HL-60 (cell line): ENCODE measurements around the gene SLC35F6.

Experiments
- GABPA ChIP-seq: IDR thresholded peaks from 2 replicates; pipeline ENCODE4 v1.6.1; 2012; ENCODE audit warnings: low read depth
- POLR2AphosphoS5 ChIP-seq: IDR thresholded peaks from 2 replicates; pipeline ENCODE4 v1.6.1; 2012; ENCODE audit warnings: low read depth
- SPI1 ChIP-seq: IDR thresholded peaks from 2 replicates; pipeline ENCODE4 v1.6.1; 2012; ENCODE audit warnings: low read depth, mild to moderate bottlenecking, borderline replicate concordance
- TF ChIP-seq, protein P1 (sequence below): IDR thresholded peaks from one replicate; pipeline ENCODE4 v1.5.1; 2011; ENCODE audit warnings: low read length, control low read depth, inconsistent platforms; ENCODE audit not compliant: insufficient read depth
- TF ChIP-seq, protein P2 (sequence below): IDR thresholded peaks from 2 replicates; pipeline ENCODE4 v1.6.1; 2012; ENCODE audit warnings: low read depth; ENCODE audit not compliant: insufficient replicate concordance

DNA sequence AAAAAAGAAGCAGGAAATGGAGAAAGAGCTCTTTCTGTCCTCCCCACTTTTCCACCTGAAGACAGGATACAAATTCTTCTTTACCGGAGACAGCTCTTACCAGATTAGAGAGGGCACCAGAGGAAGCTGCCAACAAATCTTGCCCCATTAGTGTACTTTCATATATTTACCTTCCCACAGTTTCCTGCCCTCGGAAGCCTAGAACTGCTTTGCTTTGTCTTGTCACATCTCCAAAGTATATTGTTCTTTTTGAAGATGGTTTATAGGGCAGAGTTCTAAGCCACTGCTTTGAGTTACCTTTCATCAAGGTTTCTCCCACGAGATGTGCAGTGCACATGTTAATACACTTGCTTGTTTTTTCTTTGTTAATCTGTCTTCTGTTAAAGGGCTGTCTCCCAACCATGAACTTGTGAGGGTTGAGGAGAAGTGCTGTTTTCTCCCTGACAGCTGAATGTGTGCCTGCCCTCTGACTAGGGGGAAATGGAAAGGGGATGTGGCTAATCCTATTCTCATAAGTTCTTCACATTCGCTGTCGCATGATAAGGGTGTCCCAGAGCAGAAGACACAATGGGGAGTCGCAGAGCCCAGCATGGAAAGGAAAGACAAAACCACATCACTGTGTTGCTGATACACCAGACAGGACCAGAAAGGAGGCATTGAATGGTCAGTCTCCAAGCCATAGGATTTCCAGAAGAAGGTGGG lies 45.9 kb downstream of the SLC35F6 start:
- TF ChIP-seq, protein P1, sequence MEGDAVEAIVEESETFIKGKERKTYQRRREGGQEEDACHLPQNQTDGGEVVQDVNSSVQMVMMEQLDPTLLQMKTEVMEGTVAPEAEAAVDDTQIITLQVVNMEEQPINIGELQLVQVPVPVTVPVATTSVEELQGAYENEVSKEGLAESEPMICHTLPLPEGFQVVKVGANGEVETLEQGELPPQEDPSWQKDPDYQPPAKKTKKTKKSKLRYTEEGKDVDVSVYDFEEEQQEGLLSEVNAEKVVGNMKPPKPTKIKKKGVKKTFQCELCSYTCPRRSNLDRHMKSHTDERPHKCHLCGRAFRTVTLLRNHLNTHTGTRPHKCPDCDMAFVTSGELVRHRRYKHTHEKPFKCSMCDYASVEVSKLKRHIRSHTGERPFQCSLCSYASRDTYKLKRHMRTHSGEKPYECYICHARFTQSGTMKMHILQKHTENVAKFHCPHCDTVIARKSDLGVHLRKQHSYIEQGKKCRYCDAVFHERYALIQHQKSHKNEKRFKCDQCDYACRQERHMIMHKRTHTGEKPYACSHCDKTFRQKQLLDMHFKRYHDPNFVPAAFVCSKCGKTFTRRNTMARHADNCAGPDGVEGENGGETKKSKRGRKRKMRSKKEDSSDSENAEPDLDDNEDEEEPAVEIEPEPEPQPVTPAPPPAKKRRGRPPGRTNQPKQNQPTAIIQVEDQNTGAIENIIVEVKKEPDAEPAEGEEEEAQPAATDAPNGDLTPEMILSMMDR = no peak
- TF ChIP-seq, protein P2, sequence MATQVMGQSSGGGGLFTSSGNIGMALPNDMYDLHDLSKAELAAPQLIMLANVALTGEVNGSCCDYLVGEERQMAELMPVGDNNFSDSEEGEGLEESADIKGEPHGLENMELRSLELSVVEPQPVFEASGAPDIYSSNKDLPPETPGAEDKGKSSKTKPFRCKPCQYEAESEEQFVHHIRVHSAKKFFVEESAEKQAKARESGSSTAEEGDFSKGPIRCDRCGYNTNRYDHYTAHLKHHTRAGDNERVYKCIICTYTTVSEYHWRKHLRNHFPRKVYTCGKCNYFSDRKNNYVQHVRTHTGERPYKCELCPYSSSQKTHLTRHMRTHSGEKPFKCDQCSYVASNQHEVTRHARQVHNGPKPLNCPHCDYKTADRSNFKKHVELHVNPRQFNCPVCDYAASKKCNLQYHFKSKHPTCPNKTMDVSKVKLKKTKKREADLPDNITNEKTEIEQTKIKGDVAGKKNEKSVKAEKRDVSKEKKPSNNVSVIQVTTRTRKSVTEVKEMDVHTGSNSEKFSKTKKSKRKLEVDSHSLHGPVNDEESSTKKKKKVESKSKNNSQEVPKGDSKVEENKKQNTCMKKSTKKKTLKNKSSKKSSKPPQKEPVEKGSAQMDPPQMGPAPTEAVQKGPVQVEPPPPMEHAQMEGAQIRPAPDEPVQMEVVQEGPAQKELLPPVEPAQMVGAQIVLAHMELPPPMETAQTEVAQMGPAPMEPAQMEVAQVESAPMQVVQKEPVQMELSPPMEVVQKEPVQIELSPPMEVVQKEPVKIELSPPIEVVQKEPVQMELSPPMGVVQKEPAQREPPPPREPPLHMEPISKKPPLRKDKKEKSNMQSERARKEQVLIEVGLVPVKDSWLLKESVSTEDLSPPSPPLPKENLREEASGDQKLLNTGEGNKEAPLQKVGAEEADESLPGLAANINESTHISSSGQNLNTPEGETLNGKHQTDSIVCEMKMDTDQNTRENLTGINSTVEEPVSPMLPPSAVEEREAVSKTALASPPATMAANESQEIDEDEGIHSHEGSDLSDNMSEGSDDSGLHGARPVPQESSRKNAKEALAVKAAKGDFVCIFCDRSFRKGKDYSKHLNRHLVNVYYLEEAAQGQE = no peak
- TF ChIP-seq POLR2AphosphoS5 (no peak), GABPA (no peak), SPI1 (peak; percentile 90)
